ENCODE measurements around the gene MTG1.

The MTG1 gene

GRCh38 chr10:133394064-133394663 is at the start of gene MTG1:
MTG1 (plus strand) TSS chr10:133394157; CDS start chr10:133394221, 64 bp downstream.
- peaks cover 58% of the 10 kb centered on the region for H3K4me1 Mint-ChIP-seq
- H3K36me3 Mint-ChIP-seq: peaks cover 1% of the 10 kb centered on the region
- H3K27me3 Mint-ChIP-seq: no peaks in the 10 kb centered on the region
- peak within 1 kb of the TSS; percentile 98 for H3K27ac Mint-ChIP-seq
- no peaks in the 10 kb centered on the region for H3K9me3 Mint-ChIP-seq
- H3K4me3 Mint-ChIP-seq: peak within 1 kb of the TSS; percentile 98

GRCh38 chr10:133344236-133344635 is 49.7 kb upstream of the MTG1 start:
- Mint-ChIP-seq H3K27me3 (peaks cover 15% of the 10 kb centered on the region), H3K9me3 (no peaks in the 10 kb centered on the region), H3K27ac (no peak overlapping the region), H3K4me3 (no peak overlapping the region), H3K4me1 (peaks cover 5% of the 10 kb centered on the region), H3K36me3 (no peaks in the 10 kb centered on the region)

- Mint-ChIP-seq H3K36me3 (no peaks in the 10 kb centered on the region), H3K4me3 (no peak overlapping the region), H3K27ac (no peak overlapping the region), H3K9me3 (no peaks in the 10 kb centered on the region), H3K4me1 (peaks cover 5% of the 10 kb centered on the region), H3K27me3 (peaks cover 15% of the 10 kb centered on the region)
These were observed 47.5 kb upstream of the MTG1 start for GRCh38 chr10:133346413-133346812.

GRCh38 chr10:133347710-133348517 is 46.0 kb upstream of the MTG1 start:
- Mint-ChIP-seq H3K4me1 (peaks cover 5% of the 10 kb centered on the region), H3K4me3 (no peak overlapping the region), H3K27me3 (peaks cover 12% of the 10 kb centered on the region)

GRCh38 chr10:133349160-133349568 is 44.8 kb upstream of the MTG1 start:
- no peaks in the 10 kb centered on the region for H3K36me3 Mint-ChIP-seq
- no peak overlapping the region for H3K4me3 Mint-ChIP-seq
- no peaks in the 10 kb centered on the region for H3K4me1 Mint-ChIP-seq
- peaks cover 8% of the 10 kb centered on the region for H3K27me3 Mint-ChIP-seq
- H3K27ac Mint-ChIP-seq: no peak overlapping the region
- no peaks in the 10 kb centered on the region for H3K9me3 Mint-ChIP-seq

More at GRCh38 chr10:133347710-133348517, 46.0 kb upstream of the MTG1 start:
- Mint-ChIP-seq H3K9me3 (no peaks in the 10 kb centered on the region), H3K27ac (no peak overlapping the region), H3K36me3 (no peaks in the 10 kb centered on the region)

- H3K36me3 Mint-ChIP-seq: no peaks in the 10 kb centered on the region
- H3K27me3 Mint-ChIP-seq: peaks cover 7% of the 10 kb centered on the region
- no peak overlapping the region for H3K4me3 Mint-ChIP-seq
- no peak overlapping the region for H3K27ac Mint-ChIP-seq
- H3K9me3 Mint-ChIP-seq: no peaks in the 10 kb centered on the region
- no peaks in the 10 kb centered on the region for H3K4me1 Mint-ChIP-seq
These were observed 44.4 kb upstream of the MTG1 start for GRCh38 chr10:133349577-133350011.

GRCh38 chr10:133350283-133350949 is 43.5 kb upstream of the MTG1 start:
- Mint-ChIP-seq H3K9me3 (no peaks in the 10 kb centered on the region), H3K4me3 (no peak overlapping the region), H3K36me3 (no peaks in the 10 kb centered on the region), H3K27me3 (peaks cover 2% of the 10 kb centered on the region), H3K27ac (no peak overlapping the region), H3K4me1 (no peaks in the 10 kb centered on the region)

GRCh38 chr10:133350950-133351329 is 43.0 kb upstream of the MTG1 start:
- no peaks in the 10 kb centered on the region for H3K4me1 Mint-ChIP-seq
- peaks cover under 1% of the 10 kb centered on the region for H3K27me3 Mint-ChIP-seq
- no peak overlapping the region for H3K27ac Mint-ChIP-seq
- no peaks in the 10 kb centered on the region for H3K9me3 Mint-ChIP-seq
- H3K4me3 Mint-ChIP-seq: no peak overlapping the region
- H3K36me3 Mint-ChIP-seq: no peaks in the 10 kb centered on the region

- no peaks in the 10 kb centered on the region for H3K36me3 Mint-ChIP-seq
- H3K27me3 Mint-ChIP-seq: no peaks in the 10 kb centered on the region
- H3K4me3 Mint-ChIP-seq: no peak overlapping the region
- no peak overlapping the region for H3K27ac Mint-ChIP-seq
- no peaks in the 10 kb centered on the region for H3K9me3 Mint-ChIP-seq
- no peaks in the 10 kb centered on the region for H3K4me1 Mint-ChIP-seq
These were observed 42.3 kb upstream of the MTG1 start for GRCh38 chr10:133351408-133352318.

GRCh38 chr10:133353202-133353959 is 40.6 kb upstream of the MTG1 start:
- Mint-ChIP-seq H3K27ac (no peak overlapping the region), H3K4me3 (no peak overlapping the region), H3K9me3 (no peaks in the 10 kb centered on the region), H3K4me1 (no peaks in the 10 kb centered on the region), H3K36me3 (no peaks in the 10 kb centered on the region), H3K27me3 (no peaks in the 10 kb centered on the region)

- Mint-ChIP-seq H3K4me3 (no peak overlapping the region), H3K27ac (no peak overlapping the region), H3K27me3 (no peaks in the 10 kb centered on the region), H3K4me1 (no peaks in the 10 kb centered on the region), H3K36me3 (no peaks in the 10 kb centered on the region), H3K9me3 (no peaks in the 10 kb centered on the region)
These were observed 39.9 kb upstream of the MTG1 start for GRCh38 chr10:133353988-133354605.

GRCh38 chr10:133354672-133355240 is 39.2 kb upstream of the MTG1 start:
- Mint-ChIP-seq H3K36me3 (no peaks in the 10 kb centered on the region), H3K9me3 (no peaks in the 10 kb centered on the region), H3K27ac (no peak overlapping the region), H3K27me3 (no peaks in the 10 kb centered on the region), H3K4me3 (no peak overlapping the region), H3K4me1 (no peaks in the 10 kb centered on the region)

- H3K9me3 Mint-ChIP-seq: no peaks in the 10 kb centered on the region
- no peaks in the 10 kb centered on the region for H3K27me3 Mint-ChIP-seq
- no peak overlapping the region for H3K4me3 Mint-ChIP-seq
- no peaks in the 10 kb centered on the region for H3K36me3 Mint-ChIP-seq
- H3K4me1 Mint-ChIP-seq: no peaks in the 10 kb centered on the region
- H3K27ac Mint-ChIP-seq: no peak overlapping the region
These were observed 38.7 kb upstream of the MTG1 start for GRCh38 chr10:133355266-133355665.

GRCh38 chr10:133355991-133356390 is 38.0 kb upstream of the MTG1 start:
- no peaks in the 10 kb centered on the region for H3K4me1 Mint-ChIP-seq
- H3K36me3 Mint-ChIP-seq: no peaks in the 10 kb centered on the region
- no peaks in the 10 kb centered on the region for H3K27me3 Mint-ChIP-seq
- no peaks in the 10 kb centered on the region for H3K9me3 Mint-ChIP-seq
- H3K27ac Mint-ChIP-seq: no peak overlapping the region
- H3K4me3 Mint-ChIP-seq: peak overlapping the region; percentile 60

All from activated naive CD4-positive, alpha-beta T cell treated with anti-CD3 and anti-CD28 coated beads, Interleukin-2, amount 50 U/mL, for 24 hours (primary cell).